GM23338 (cell line): ENCODE measurements around the gene PLXND1. TPM values are rescaled to one million over a fixed set of nuclear protein-coding genes. Genes with fewer than 3 reads are reported as not detected.

Experiments
- ATAC-seq: fragments of 200-7000 bp; cut with Tn5 transposase; 3 replicates; pipeline ENCODE4 v1.9.1; 2020
- DNase-seq: peaks from one replicate; pipeline ENCODE4 v3.0.0-alpha.2; 2015; ENCODE audit warnings: low spot score
- H2AFZ ChIP-seq: fragments of 200-600 bp; sonication (generic); 2 replicates; pipeline ENCODE4 v1.8.0; 2016; ENCODE audit warnings: antibody characterized with exemption, mild to moderate bottlenecking, moderate library complexity
- H3F3A ChIP-seq: fragments of 200-600 bp; sonication (generic); replicated peaks from 2 replicates; pipeline ENCODE4 v1.8.0; 2017; ENCODE audit warnings: antibody characterized with exemption, mixed run types, low read depth
- H3K27ac ChIP-seq: fragments of 200-600 bp; sonication (generic); 2 replicates; pipeline ENCODE4 v1.6.1; 2016; ENCODE audit warnings: low read depth
- H3K27me3 ChIP-seq: fragments of 200-600 bp; sonication (generic); 2 replicates; pipeline ENCODE4 v1.8.0; 2016; ENCODE audit warnings: mild to moderate bottlenecking, mixed run types, moderate library complexity; ENCODE audit not compliant: insufficient read depth
- H3K36me3 ChIP-seq: fragments of 200-600 bp; sonication (generic); 2 replicates; pipeline ENCODE4 v1.8.0; 2016; ENCODE audit warnings: mild to moderate bottlenecking; ENCODE audit not compliant: insufficient read depth
- H3K4me1 ChIP-seq: fragments of 200-600 bp; sonication (generic); 2 replicates; pipeline ENCODE4 v1.8.0; 2016; ENCODE audit warnings: mild to moderate bottlenecking, moderate library complexity; ENCODE audit not compliant: insufficient read depth
- H3K4me2 ChIP-seq: fragments of 200-600 bp; sonication (generic); 2 replicates; pipeline ENCODE4 v1.7.1; 2017; ENCODE audit warnings: mixed run types
- H3K4me3 ChIP-seq: fragments of 200-600 bp; sonication (generic); 2 replicates; pipeline ENCODE4 v1.6.1; 2016; ENCODE audit warnings: mixed run types
- H3K79me2 ChIP-seq: fragments of 200-600 bp; sonication (generic); replicated peaks from 2 replicates; pipeline ENCODE4 v1.8.0; 2017; ENCODE audit warnings: mild to moderate bottlenecking; ENCODE audit not compliant: insufficient read depth
- H3K9me2 ChIP-seq: fragments of 200-600 bp; sonication (generic); 2 replicates; pipeline ENCODE4 v1.8.0; 2017; ENCODE audit not compliant: insufficient read depth
- H4K20me1 ChIP-seq: fragments of 200-600 bp; sonication (generic); replicated peaks from 2 replicates; pipeline ENCODE4 v1.8.0; 2017; ENCODE audit warnings: mild to moderate bottlenecking; ENCODE audit not compliant: insufficient read depth
- H3K27ac Mint-ChIP-seq: 2 replicates; pipeline ENCODE4 v1.8.0; 2020; ENCODE audit warnings: inconsistent platforms, mild to moderate bottlenecking, moderate library complexity, mixed read lengths
- H3K27me3 Mint-ChIP-seq: 3 replicates; pipeline ENCODE4 v1.8.0; 2022; ENCODE audit warnings: low read depth, mild to moderate bottlenecking, moderate library complexity, mixed read lengths, inconsistent platforms; ENCODE audit not compliant: insufficient read depth, poor library complexity
- H3K36me3 Mint-ChIP-seq: 3 replicates; pipeline ENCODE4 v1.8.0; 2021; ENCODE audit warnings: low read depth, mild to moderate bottlenecking, inconsistent platforms, moderate library complexity, mixed read lengths
- H3K4me1 Mint-ChIP-seq: 3 replicates; pipeline ENCODE4 v1.8.0; 2020; ENCODE audit warnings: mild to moderate bottlenecking, inconsistent platforms, mixed read lengths
- H3K4me3 Mint-ChIP-seq: 3 replicates; pipeline ENCODE4 v1.8.0; 2021; ENCODE audit warnings: moderate library complexity, mild to moderate bottlenecking, inconsistent platforms, mixed read lengths
- H3K9me3 Mint-ChIP-seq: 3 replicates; pipeline ENCODE4 v1.8.0; 2020; ENCODE audit warnings: moderate library complexity, mild to moderate bottlenecking, inconsistent platforms, mixed read lengths
- CREB1 ChIP-seq: fragments of 250-450 bp; sonication (Bioruptor Pico); IDR thresholded peaks from 2 replicates; pipeline ENCODE4 v1.5.0; 2020; ENCODE audit warnings: low read depth, mild to moderate bottlenecking, moderate library complexity
- CTCF ChIP-seq, 2 experiments: fragments of 200-600 bp in 1 of 2; sonication (generic) in 1 of 2; conservative IDR thresholded peaks; 2 replicates each; pipeline versions ENCODE4 v1.5.1 to v1.6.1; 2016 to 2017; ENCODE audit warnings: antibody characterized with exemption in 2 of 2, low read depth in 2 of 2, mild to moderate bottlenecking in 2 of 2, moderate library complexity in 1 of 2
- ETS1 ChIP-seq: IDR thresholded peaks from 2 replicates; pipeline ENCODE4 v1.6.1; 2016; ENCODE audit warnings: antibody characterized with exemption
- EZH2 ChIP-seq: fragments of 200-600 bp; sonication (generic); IDR thresholded peaks from one replicate; pipeline ENCODE4 v1.8.0; 2017; ENCODE audit warnings: antibody characterized with exemption, mild to moderate bottlenecking, low read depth; ENCODE audit not compliant: unreplicated experiment
- EZH2phosphoT487 ChIP-seq: fragments of 200-600 bp; sonication (generic); IDR thresholded peaks from one replicate; pipeline ENCODE4 v1.8.1; 2018; ENCODE audit warnings: antibody characterized with exemption; ENCODE audit not compliant: unreplicated experiment
- JUNB ChIP-seq: IDR thresholded peaks from one replicate; pipeline ENCODE4 v1.6.1; 2016; ENCODE audit warnings: antibody characterized with exemption; ENCODE audit not compliant: unreplicated experiment
- NANOG ChIP-seq: IDR thresholded peaks from 2 replicates; pipeline ENCODE4 v1.6.1; 2016; ENCODE audit warnings: antibody characterized with exemption, borderline replicate concordance
- POLR2AphosphoS5 ChIP-seq: IDR thresholded peaks from 2 replicates; pipeline ENCODE4 v1.6.1; 2016; ENCODE audit warnings: antibody characterized with exemption, low read depth
- REST ChIP-seq: IDR thresholded peaks from one replicate; pipeline ENCODE4 v1.6.1; 2018; ENCODE audit warnings: antibody characterized with exemption; ENCODE audit not compliant: unreplicated experiment
- STAT1 ChIP-seq: IDR thresholded peaks from one replicate; pipeline ENCODE4 v1.6.1; 2016; ENCODE audit warnings: antibody characterized with exemption; ENCODE audit not compliant: unreplicated experiment
- ZNF114 ChIP-seq: fragments of 250-450 bp; sonication (Bioruptor Pico); IDR thresholded peaks from 2 replicates; pipeline ENCODE4 v1.5.0; 2020; ENCODE audit warnings: mild to moderate bottlenecking, moderate library complexity
- ZNF331 ChIP-seq: fragments of 250-450 bp; sonication (Bioruptor Pico); IDR thresholded peaks from 2 replicates; pipeline ENCODE4 v1.5.0; 2020; ENCODE audit warnings: low read depth, mild to moderate bottlenecking, moderate library complexity
- ZNF462 ChIP-seq: fragments of 250-450 bp; sonication (Bioruptor Pico); IDR thresholded peaks from 2 replicates; pipeline ENCODE4 v1.5.0; 2020; ENCODE audit warnings: mild to moderate bottlenecking, moderate library complexity
- polyA plus RNA-seq: library from polyadenylated mRNA; unstranded; fragments of >200 nt; fragmentation: Nextera tagmentation; extraction: Ambion mirVana; gene quantifications from 2 replicates; pipeline ENCODE4 v1.2.1, GENCODE V29; 2016
- total RNA-seq: library from RNA; depleted of rRNA; stranded (reverse); fragments of >200 nt; shearing (Covaris generic); gene quantifications from 2 replicates; pipeline ENCODE4 v1.2.3, GENCODE V29; 2014

Gene PLXND1
- total and polyA plus RNA-seq, 2 experiments from 2014 or later, result 13.3 to 60.4 TPM

DNA sequence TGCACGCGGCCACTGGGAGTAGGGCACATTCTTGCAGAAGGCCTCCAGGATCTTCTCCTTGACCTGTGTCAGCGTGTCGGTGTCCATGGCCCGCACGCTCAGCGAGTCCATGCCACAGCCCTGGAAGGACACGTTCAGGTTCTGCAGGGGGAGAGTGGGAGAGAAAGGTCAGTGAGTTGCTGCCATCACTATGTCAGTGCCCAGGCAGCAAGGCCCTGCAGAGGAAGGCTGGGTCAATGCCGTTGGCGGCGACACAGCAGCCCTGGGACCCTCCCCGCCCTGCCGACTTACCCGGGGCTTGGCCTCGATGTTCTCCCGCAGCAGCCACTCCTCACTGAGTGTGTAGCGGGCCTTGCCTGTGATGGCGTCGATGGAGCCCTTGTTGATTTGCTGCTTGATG, 43.7 kb downstream of the PLXND1 start:
- Mint-ChIP-seq H3K9me3 (no peaks in the 10 kb centered on the region), H3K27ac (no peak overlapping the region), H3K4me3 (no peak overlapping the region), H3K4me1 (peaks cover 12% of the 10 kb centered on the region), H3K36me3 (peaks cover 4% of the 10 kb centered on the region; the same call in 1 of the 3 replicates), H3K27me3 (peaks cover 10% of the 10 kb centered on the region)
- H3F3A ChIP-seq, result no peaks in the 10 kb centered on the region
- no peak for TF ChIP-seq REST
- no peak for TF ChIP-seq EZH2phosphoT487
- TF ChIP-seq ZNF331 (CRISPR knock-in tag), result no peak
- TF ChIP-seq STAT1, result no peak
- TF ChIP-seq ZNF462 (CRISPR knock-in tag), result no peak
- no peak for TF ChIP-seq JUNB
- no peak for TF ChIP-seq CREB1 (CRISPR knock-in tag)
- TF ChIP-seq POLR2AphosphoS5, result no peak
- TF ChIP-seq EZH2, result no peak
- TF ChIP-seq ETS1, result no peak
- no peak for TF ChIP-seq ZNF114 (CRISPR knock-in tag)
- TF ChIP-seq NANOG, result no peak
- TF ChIP-seq CTCF (conservative IDR thresholded peaks at IDR 0.05; ENCODE audit: low read depth in 2 of 2), result no peak
- no peaks in the 10 kb centered on the region for H4K20me1 ChIP-seq
- H3K4me2 ChIP-seq, result no peak overlapping the region
- no peaks in the 10 kb centered on the region for H3K79me2 ChIP-seq
- ATAC-seq, result no peak
- H3K27ac ChIP-seq, result no peak overlapping the region
- no peaks in the 10 kb centered on the region for H3K27me3 ChIP-seq
- no peak overlapping the region for H3K4me3 ChIP-seq
- H3K36me3 ChIP-seq, result no peaks in the 10 kb centered on the region
- H3K9me2 ChIP-seq, result no peaks in the 10 kb centered on the region
- no peak overlapping the region for H2AFZ ChIP-seq
- H3K4me1 ChIP-seq, result peaks cover 11% of the 10 kb centered on the region; the same call in 1 of the 2 replicates
- DNase-seq, result no peak
